Activated T-cell treated with anti-CD3 and anti-CD28 coated beads for 4 hours (primary cell): ENCODE data around the gene SLAMF9.

Experiments
- DNase-seq: peaks from one replicate; pipeline ENCODE4 v3.0.0-alpha.2; 2020

The SLAMF9 gene

GRCh38 chr1:159945483-159946241 is 8.4 kb downstream of the SLAMF9 start, which contains the start of gene IGSF9:
IGSF9 (minus strand) TSS chr1:159945613; CDS start chr1:159943454, 2,159 bp downstream.
- peak; percentile 56 for DNase-seq

DNA sequence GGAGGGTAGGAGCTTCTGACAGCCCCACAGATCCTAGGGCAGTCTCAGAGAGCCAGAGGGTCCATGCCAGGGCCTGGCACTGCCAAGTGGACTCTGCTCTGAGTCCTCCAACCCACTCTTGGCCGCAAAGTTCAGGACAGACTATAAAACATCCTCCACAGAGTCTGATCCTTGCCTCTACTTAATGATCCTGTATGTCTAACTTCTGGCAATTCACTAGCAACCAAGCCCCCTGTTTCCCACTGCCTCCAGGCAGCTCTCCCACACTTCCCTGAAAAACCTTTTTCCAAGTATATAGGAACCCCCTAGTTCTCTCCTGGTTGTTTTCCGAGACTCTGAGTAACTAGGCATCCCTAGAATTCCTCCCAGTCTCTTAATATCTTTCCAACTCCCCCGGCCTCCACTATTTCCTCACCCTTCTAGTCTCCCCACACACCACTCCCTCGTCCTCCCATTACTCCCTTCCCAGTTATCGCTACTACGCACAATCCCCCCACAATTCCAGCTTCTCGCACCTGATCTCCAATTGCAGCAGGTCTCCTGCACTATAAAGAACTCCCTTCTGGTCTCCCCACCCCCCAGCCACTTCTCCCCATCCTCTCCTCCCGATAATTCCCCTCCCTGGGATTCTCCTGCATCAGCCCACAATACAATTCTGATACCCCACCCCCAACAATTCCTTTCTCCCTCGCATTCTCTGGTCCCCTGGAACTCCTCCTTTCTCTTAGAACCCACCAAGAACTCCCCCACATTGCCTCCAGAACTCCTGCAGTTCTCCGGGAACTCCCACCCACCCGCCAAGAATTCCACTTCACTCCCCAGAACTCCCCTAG is 9.2 kb downstream of the SLAMF9 start:
- no peak for DNase-seq

GRCh38 chr1:159943908-159944622 is 10.0 kb downstream of the SLAMF9 start:
- no peak for DNase-seq

DNA sequence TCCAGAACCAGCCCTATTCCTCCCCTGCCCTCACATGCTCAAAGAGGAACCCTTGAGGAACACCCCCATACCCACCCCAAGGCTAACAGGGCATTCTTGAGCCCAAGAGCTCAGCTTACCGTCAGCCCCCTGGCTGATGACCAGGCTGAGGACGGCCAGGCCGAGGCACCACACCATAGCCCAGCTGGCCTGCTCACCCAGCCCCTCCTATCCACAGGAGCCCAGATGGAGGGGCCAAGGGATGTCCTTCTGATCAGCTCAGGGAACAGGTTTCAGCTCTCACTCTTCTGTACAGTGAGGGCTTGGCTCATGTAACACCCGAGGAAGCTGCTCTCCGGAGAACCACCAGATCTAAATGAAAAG is 10.8 kb downstream of the SLAMF9 start:
- DNase-seq: no peak

DNA sequence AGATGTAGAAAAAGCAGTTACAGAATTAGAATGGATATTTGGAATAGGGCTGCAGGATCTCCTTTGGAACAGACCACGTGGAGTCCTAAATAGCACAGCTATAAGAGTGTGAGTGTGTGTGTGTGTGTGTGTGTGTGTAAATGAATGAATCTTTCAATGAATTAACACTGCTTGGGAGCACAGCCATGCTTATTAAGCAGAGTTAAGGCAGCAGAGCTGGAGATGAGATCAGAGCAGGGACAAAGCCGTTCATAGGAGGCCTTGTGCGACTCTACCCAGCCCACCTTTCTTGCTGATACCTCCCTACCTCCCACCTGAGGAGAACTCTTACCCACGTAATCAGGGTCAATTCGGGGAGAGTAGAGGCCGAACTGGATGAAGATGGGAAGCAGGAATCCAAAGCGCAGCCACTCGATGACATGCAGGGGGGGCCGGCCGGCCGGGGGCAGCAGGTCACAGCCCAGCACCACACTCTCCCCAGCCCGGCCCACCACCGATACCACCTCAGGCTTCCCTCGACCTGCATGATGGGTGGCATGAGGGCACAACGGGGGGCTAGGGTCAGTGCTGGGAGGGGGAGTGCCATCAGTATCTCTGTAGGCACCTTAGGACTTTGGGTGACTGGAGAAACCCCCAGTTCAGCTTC is 11.3 kb downstream of the SLAMF9 start:
- no peak for DNase-seq

DNA sequence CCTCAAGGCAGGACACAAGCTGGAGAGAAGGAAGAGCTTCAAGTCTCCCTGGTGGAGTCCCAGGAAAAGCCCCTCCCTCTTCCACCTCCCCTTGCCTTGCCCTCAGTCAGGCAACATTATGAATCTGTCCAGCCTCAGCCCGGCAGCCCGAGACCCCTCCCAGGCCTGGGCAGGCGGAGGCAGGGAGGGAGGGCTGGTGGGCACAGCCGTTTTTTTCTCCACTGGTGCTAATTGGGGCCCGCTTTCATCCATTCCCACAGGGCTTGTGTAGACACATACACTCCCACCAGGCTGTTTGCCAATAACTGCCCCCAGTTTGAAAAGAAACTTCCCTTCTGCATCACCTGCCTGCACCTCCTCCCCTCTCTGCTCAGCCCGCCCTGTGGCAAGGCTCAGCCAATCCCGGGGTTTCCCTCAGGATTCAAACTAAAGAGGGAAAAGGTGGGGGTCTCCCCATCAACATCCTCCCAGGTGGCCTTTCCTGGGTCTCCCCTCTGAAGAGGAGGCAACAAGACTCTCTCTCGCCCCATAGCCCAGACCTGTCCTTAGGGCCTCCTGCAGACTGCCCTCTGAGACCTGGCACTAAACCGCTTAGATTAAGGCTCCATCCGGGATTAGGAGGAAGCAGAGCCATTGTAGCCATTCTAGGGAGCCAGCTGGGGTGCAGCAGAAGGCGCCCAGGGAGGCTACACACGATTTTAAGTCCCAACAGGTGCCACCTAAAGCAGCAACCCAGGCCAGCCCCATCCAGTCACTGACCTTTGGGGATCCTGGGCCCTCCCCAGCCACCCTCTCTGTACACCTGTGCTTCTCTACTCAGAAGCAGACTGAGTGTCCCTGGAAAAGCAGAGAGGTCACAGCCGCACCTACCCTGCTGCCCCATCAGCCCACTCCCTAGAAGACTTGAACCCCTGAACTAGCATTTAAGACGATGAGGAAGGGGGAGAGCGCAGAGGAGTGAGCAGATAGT is 12.2 kb downstream of the SLAMF9 start:
- DNase-seq: no peak

DNA sequence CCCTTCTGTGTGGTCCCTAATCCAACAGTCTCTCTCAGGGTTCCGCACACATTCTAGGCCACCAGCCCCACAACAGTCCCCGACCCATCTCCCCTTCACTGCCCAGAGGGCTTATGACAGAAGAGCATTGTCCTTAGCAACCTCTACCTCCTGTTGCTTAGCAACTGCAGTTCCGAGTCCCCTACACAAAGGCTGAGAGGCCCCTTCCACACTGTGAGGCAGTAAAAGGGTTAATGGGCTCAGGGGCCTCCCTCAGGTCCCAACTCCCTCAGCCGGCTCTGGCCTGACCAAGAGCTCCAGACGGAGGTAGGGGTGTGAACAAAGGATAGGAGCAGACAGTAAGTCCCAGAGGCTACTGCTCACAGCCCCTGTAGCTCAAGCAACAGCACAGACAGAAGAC is 12.9 kb downstream of the SLAMF9 start:
- no peak for DNase-seq

DNA sequence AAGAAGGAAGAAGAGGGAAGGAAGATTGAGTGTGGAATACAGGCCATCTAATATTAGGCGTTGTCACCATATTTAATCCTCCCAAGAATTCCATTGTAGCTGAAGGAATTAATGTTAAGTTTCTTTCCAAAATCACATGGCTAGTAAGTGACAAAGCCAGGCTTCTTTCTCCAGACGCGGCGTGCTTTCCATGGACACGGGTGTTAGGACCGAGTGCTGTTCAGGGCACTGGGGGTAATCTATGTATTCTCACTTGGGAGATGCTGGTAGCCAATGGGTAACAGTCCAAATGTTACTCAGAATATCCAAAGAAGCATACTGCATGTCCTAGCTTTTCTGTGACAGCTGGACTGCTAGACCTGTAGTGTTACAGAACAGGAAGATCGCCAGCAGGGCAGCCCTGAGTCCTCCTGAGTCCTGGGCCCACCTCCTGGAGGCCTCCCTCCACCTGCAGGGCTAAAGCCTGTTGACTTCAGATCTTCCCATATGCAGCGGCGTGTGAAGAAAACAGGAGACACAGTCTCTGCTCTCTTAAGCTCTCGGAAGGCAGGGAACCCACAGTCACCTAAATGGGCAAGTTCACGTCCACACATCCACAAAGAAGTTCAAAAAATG is 13.9 kb downstream of the SLAMF9 start:
- DNase-seq: no peak

DNA sequence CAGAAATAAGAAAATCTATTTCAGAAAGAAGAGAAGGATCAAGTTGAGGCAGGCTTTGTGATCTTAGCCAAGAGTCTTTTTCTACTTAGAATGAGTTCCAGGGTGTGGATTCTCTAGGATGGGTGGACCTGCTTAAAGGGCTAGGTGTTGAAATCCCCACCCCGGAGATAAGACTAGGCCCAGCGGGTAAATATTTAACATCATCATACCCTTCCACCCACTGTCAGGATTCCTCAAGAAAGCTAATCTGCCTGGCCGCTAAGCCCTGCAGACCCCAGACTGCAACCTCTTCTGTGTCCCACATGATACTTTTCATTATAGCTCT is 14.4 kb downstream of the SLAMF9 start:
- DNase-seq: no peak

GRCh38 chr1:159938905-159939677 is 14.9 kb downstream of the SLAMF9 start:
- DNase-seq: no peak

DNA sequence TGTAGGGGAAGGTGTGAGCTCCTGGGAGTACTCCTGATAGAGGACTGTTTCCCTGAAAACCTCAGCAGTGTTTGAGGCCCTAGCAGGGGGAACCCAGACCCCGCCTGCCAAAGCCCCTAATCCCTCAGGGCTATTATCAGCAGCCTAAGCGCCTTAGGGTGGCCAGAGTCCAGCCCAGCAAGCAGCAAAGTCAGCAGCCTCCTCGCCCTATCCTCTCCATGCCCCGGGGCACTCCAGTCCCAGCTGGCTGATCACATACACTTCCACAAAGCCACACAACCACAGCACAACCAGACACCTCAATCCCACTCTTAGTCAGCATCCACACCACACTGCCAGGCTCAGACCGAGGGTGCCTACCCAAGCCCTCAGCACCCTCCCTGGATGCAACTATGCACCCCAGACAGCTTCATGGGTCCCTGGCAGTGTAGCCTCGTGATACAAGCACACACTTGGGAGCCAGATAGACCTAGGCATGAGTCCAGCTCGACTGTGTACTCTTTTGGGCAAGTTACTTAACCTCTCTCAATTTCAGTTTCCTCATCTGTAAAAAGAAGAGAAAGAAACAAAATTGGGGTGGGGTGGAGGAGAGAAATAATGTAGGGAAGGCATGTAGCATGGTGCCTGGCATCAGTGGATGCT is 15.7 kb downstream of the SLAMF9 start:
- DNase-seq: no peak

DNA sequence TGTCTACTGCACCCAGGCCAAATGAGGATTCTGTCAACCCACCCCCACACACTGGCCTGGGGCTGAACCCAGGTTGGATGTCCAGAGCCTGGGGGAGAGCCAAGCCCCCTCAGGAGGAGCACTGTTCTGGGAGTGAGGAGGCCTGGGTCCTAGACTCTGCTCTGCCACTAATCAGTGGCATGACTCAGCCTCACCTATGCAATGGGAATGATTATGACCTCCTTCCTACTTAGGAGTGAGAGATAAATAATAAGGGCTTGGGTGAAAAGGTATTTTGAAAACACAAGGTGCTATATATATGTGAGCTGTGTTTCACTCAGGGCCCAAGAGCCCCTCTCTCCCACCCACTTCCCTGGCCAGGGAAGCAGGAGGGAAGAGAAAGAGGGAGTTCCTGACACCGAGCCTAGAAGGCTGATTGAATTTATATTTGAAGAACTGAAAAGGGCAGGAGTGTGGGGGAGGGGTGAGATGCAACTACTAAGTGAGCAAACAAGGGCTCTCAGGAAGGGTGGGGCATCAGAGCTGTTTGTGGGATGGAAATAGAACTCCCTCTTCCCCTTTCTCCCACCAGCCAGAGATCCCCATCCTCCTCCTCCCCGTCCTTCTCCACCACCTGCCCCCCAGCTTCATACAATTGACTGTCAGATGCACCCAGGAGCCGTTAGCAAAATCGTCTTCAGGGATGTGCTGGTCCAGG is 16.8 kb downstream of the SLAMF9 start:
- DNase-seq: no peak

DNA sequence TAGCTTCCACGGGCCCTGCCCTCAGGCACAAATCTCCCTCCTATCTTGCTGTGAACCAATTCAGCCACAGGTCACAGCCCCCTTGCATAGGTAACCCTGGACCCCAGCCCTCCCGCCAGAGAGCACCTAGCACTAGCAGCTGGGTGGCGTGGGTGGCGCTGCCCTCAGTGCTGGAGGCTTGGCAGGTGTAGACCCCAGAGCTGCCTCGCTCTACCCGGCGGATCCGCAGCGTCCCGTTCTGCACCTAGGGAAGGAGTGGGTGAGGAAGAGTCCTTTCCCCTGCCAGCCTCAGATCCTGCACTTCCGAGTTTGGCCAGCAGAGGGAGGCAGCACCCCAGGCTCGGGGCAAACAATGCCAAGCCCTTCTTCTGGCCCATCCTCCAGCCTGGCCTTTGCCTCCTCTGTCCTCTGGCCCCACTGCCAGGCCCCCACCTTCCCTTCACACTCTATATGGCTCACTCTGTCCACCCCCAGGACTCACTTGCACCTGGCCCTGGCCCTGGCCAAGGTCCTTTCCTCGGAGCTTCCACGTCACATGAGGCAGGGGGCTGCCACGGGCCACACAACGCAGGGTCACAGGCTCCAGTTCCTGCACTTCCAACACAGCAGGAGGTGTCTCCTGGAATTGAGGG is 17.6 kb downstream of the SLAMF9 start:
- DNase-seq: peak; percentile 80

DNA sequence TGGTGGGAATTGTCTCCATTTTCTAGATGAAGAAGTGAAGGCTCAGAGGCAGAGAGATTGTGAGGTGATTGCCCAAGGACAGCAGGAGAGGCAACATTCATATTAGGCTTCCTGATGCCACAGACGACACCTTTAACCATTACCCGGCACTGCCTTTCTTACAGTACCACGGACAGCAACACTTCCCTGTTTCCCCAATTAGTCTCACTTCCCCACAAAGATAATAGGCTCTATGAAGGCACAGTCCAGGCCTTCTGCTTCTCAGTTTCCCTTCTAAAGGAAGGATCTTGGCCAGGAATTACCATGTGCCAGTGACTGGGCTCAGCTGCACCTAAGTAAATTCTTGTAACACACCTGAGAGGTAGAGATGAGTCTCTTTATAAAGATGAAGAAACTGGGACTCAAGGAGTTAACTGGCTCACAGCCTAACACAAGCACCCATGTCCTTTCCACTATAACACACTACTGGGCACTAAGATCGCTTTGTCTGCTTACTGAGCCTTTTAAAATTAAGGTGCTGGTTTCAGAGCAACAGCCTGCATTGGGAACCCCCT is 18.2 kb downstream of the SLAMF9 start:
- no peak for DNase-seq

GRCh38 chr1:159935305-159935704 is 18.7 kb downstream of the SLAMF9 start:
- no peak for DNase-seq

DNA sequence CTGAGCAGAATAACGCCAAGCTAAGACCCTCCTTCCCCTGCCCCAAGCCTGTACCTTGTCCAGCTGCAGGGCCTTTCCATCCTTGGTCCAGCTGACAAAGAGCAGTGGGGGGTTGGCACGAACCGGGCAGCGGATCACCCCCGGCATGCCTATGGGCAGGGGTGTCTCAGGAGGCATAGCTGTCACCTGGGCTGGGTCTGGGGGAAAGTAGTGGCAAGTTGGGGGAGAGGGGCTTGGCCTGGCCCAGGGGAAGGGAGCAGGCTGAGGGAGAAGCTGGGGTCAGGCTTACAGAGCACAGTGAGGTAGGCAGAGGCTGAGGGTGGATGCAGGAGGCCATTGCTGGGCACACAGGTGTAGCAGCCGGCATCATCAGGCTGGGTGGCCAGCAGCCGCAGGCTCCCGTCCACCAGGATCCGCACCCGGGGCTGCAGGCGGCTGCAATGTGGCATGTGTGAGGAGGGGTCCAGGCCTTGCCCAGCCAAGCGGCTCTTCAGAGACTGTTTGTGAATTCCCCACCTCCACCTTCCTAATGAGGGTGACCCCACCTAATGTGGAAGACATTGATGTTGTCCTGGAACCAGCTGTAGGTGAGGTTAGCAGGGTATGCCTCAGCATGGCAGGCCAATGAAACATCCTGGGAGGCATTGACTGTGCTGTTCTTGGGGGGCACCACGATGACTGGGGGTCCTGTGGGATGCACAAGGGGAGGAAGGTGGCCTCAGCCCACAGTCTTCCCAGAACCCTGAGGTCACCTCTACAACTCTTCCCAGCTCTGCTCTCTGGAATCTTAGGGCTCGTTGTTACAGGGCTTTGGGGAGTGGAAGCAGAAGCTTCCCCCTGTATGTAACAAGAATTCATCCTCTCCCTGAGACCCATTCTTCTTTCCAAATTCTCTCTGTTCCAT is 19.6 kb downstream of the SLAMF9 start:
- DNase-seq: no peak

DNA sequence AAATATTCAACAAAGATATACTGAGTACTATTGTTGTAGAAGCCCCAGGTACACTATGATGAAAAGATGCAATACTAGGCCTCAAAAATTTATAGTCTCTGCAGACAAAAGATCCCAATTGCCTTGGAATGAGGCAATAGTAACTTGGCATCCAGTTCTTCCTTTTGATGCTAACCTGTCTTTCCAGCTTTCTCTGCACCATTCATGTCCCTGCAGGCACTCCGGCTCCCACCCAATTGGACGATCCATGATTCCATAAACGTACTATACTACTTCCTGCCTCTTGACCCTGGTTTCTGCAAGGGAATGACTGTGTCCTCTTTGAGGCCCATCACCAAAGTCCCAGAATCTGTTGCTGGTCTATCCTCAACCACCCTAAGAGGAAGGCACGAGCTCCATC is 20.7 kb downstream of the SLAMF9 start:
- DNase-seq: no peak
